GM19193 (cell line): Measurements from ENCODE around the gene RTRAF.

Experiments
- POLR2A ChIP-seq: IDR thresholded peaks from 4 replicates; pipeline ENCODE4 v1.6.1; 2011; ENCODE audit not compliant: insufficient read depth, insufficient read length; ENCODE audit errors: extremely low read depth

The RTRAF gene

GRCh38 chr14:52006361-52006760 is 17.0 kb downstream of the RTRAF start:
- TF ChIP-seq POLR2A: no peak

GRCh38 chr14:52007211-52007610 is 17.9 kb downstream of the RTRAF start:
- TF ChIP-seq POLR2A: no peak

GRCh38 chr14:52007637-52008036 is 18.3 kb downstream of the RTRAF start:
- no peak for TF ChIP-seq POLR2A

- TF ChIP-seq POLR2A: no peak
Measured at GRCh38 chr14:52008136-52008535, 18.8 kb downstream of the RTRAF start.

- TF ChIP-seq POLR2A: no peak
Measured at GRCh38 chr14:52010173-52010693, 20.9 kb downstream of the RTRAF start.

- TF ChIP-seq POLR2A: no peak
Measured at GRCh38 chr14:52011523-52011922, 22.2 kb downstream of the RTRAF start.

- TF ChIP-seq POLR2A: no peak
Measured at GRCh38 chr14:52012635-52013034, 23.3 kb downstream of the RTRAF start.

GRCh38 chr14:52013984-52014600 is 24.7 kb downstream of the RTRAF start:
- TF ChIP-seq POLR2A: no peak

- TF ChIP-seq POLR2A: no peak
Measured at GRCh38 chr14:52014601-52015267, 25.4 kb downstream of the RTRAF start.

- no peak for TF ChIP-seq POLR2A
Measured at GRCh38 chr14:52015411-52016030, 26.2 kb downstream of the RTRAF start.

GRCh38 chr14:52018252-52018651 is 28.9 kb downstream of the RTRAF start:
- TF ChIP-seq POLR2A: no peak

- no peak for TF ChIP-seq POLR2A
Measured at GRCh38 chr14:52018970-52019369, 29.6 kb downstream of the RTRAF start.

GRCh38 chr14:52020161-52020714 is 30.9 kb downstream of the RTRAF start:
- no peak for TF ChIP-seq POLR2A

- TF ChIP-seq POLR2A: no peak
Measured at GRCh38 chr14:52020866-52021717, 31.7 kb downstream of the RTRAF start.

GRCh38 chr14:52021957-52022600 is 32.7 kb downstream of the RTRAF start:
- TF ChIP-seq POLR2A: no peak

GRCh38 chr14:52023518-52023917 is 34.2 kb downstream of the RTRAF start:
- TF ChIP-seq POLR2A: no peak
